Measurements from ENCODE around the gene MFSD6.

- no peak for TF ChIP-seq ELK4 (IDR thresholded peaks at IDR 0.05; ENCODE audit: borderline replicate concordance, low read depth, low read length)
- no peak for TF ChIP-seq PATZ1 (tag by site-specific recombination; IDR thresholded peaks at IDR 0.05)
- TF ChIP-seq CTCF (tag by site-specific recombination; IDR thresholded peaks at IDR 0.05) = no peak
- no peak for TF ChIP-seq ZXDB (tag by site-specific recombination; IDR thresholded peaks at IDR 0.05)
- no peak for TF ChIP-seq ZNF585B (tag by site-specific recombination; IDR thresholded peaks at IDR 0.05)
- no peak for TF ChIP-seq INSM2 (tag by site-specific recombination; IDR thresholded peaks at IDR 0.05)
These were observed 46.6 kb upstream of the MFSD6 start for GRCh38 chr2:190361572-190361971.
